Ishikawa (cell line): Measurements from ENCODE around the gene IL15RA.

Source experiments
- CEBPB ChIP-seq: IDR thresholded peaks from 2 replicates; pipeline ENCODE4 v1.6.1; 2012
- CREB1 ChIP-seq: IDR thresholded peaks from 2 replicates; pipeline ENCODE4 v1.6.1; 2012; ENCODE audit warnings: low read depth
- EGR1 ChIP-seq: IDR thresholded peaks from 2 replicates; pipeline ENCODE4 v1.6.1; 2012
- EP300 ChIP-seq: IDR thresholded peaks from 2 replicates; pipeline ENCODE4 v1.6.1; 2012; ENCODE audit warnings: borderline replicate concordance
- FOXM1 ChIP-seq: IDR thresholded peaks from 2 replicates; pipeline ENCODE4 v1.6.1; 2012; ENCODE audit warnings: low read depth, borderline replicate concordance
- MAX ChIP-seq: IDR thresholded peaks from 2 replicates; pipeline ENCODE4 v1.6.1; 2012
- NFIC ChIP-seq: IDR thresholded peaks from 2 replicates; pipeline ENCODE4 v1.6.1; 2012
- RAD21 ChIP-seq: IDR thresholded peaks from 2 replicates; pipeline ENCODE4 v1.6.1; 2012; ENCODE audit warnings: low read depth
- REST ChIP-seq: IDR thresholded peaks from 2 replicates; pipeline ENCODE4 v1.6.1; 2012; ENCODE audit warnings: low read depth, mild to moderate bottlenecking
- TAF1 ChIP-seq: IDR thresholded peaks from 2 replicates; pipeline ENCODE4 v1.6.1; 2012; ENCODE audit warnings: low read depth, mild to moderate bottlenecking
- TCF12 ChIP-seq: IDR thresholded peaks from 2 replicates; pipeline ENCODE4 v1.6.1; 2012; ENCODE audit warnings: low read depth
- TEAD4 ChIP-seq: IDR thresholded peaks from 2 replicates; pipeline ENCODE4 v1.6.1; 2012
- USF1 ChIP-seq: IDR thresholded peaks from 2 replicates; pipeline ENCODE4 v1.6.1; 2012
- YY1 ChIP-seq: IDR thresholded peaks from 2 replicates; pipeline ENCODE4 v1.6.1; 2012; ENCODE audit warnings: low read depth
- ZBTB7A ChIP-seq: IDR thresholded peaks from 2 replicates; pipeline ENCODE4 v1.6.1; 2012; ENCODE audit warnings: low read depth

The IL15RA gene

GRCh38 chr10:5932345-5932744, 45.0 kb downstream of the IL15RA start:
- TF ChIP-seq EGR1 (no peak), CREB1 (no peak), ZBTB7A (no peak), TCF12 (no peak), REST (no peak), USF1 (no peak), FOXM1 (no peak), YY1 (no peak), TEAD4 (no peak), RAD21 (no peak), MAX (no peak), EP300 (no peak), CEBPB (no peak), TAF1 (no peak), NFIC (no peak)

GRCh38 chr10:5930272-5930671, 47.1 kb downstream of the IL15RA start:
- no peak for TF ChIP-seq TCF12
- no peak for TF ChIP-seq USF1
- no peak for TF ChIP-seq EP300
- TF ChIP-seq RAD21 = no peak
- no peak for TF ChIP-seq REST
- no peak for TF ChIP-seq ZBTB7A
- TF ChIP-seq EGR1 = no peak
- no peak for TF ChIP-seq TAF1

GRCh38 chr10:5929442-5929841, 47.9 kb downstream of the IL15RA start:
- TF ChIP-seq YY1 (no peak), TEAD4 (no peak), CEBPB (no peak), EP300 (no peak), USF1 (no peak), REST (no peak), EGR1 (no peak), RAD21 (no peak)

GRCh38 chr10:5927306-5927705, 50.0 kb downstream of the IL15RA start:
- no peak for TF ChIP-seq CEBPB

GRCh38 chr10:5924889-5925288, 52.5 kb downstream of the IL15RA start:
- no peak for TF ChIP-seq REST
- no peak for TF ChIP-seq CREB1
- no peak for TF ChIP-seq TAF1
- TF ChIP-seq EP300 = no peak
- TF ChIP-seq YY1 = no peak
- TF ChIP-seq MAX = no peak
- no peak for TF ChIP-seq ZBTB7A
- no peak for TF ChIP-seq CEBPB
- TF ChIP-seq NFIC = no peak
- no peak for TF ChIP-seq TCF12
- no peak for TF ChIP-seq RAD21
- TF ChIP-seq USF1 = no peak
- TF ChIP-seq TEAD4 = no peak
- no peak for TF ChIP-seq EGR1
- TF ChIP-seq FOXM1 = no peak
